Neural cell (in vitro differentiated cells): Measurements from ENCODE around the gene PRKRIP1. TPM values are rescaled to one million over a fixed set of nuclear protein-coding genes. Genes with fewer than 3 reads are reported as not detected.

ENCODE experiments used
- H2AFZ ChIP-seq: fragments of 200-600, 300-800 bp; sonication (generic), shearing (Covaris generic); 2 replicates; pipeline ENCODE4 v1.6.0; 2014; ENCODE audit warnings: low read depth, mild to moderate bottlenecking, antibody characterized with exemption, low read length, moderate library complexity
- H3F3A ChIP-seq: fragments of 200-600 bp; shearing (Covaris generic); 2 replicates; pipeline ENCODE4 v1.6.1; 2016; ENCODE audit warnings: mild to moderate bottlenecking, moderate library complexity, mixed read lengths, antibody characterized with exemption, low read length; ENCODE audit not compliant: insufficient read depth, poor library complexity, severe bottlenecking
- H3K27ac ChIP-seq: fragments of 200-600, 300-800 bp; sonication (generic), shearing (Covaris generic); 2 replicates; pipeline ENCODE4 v1.5.1; 2014; ENCODE audit warnings: mild to moderate bottlenecking, low read length, moderate library complexity
- H3K27me3 ChIP-seq: fragments of 300-800, 200-600 bp; sonication (generic), shearing (Covaris generic); 2 replicates; pipeline ENCODE4 v1.6.0; 2014; ENCODE audit warnings: mild to moderate bottlenecking, low read depth, low read length, moderate library complexity; ENCODE audit not compliant: insufficient read depth
- H3K36me3 ChIP-seq: fragments of 300-800, 200-600 bp; sonication (generic), shearing (Covaris generic); 2 replicates; pipeline ENCODE4 v1.5.1; 2014; ENCODE audit warnings: mild to moderate bottlenecking, antibody characterized with exemption, low read length, moderate library complexity; ENCODE audit not compliant: insufficient read depth
- H3K4me2 ChIP-seq: fragments of 300-800, 200-600 bp; sonication (generic), shearing (Covaris generic); 2 replicates; pipeline ENCODE4 v1.6.0; 2014; ENCODE audit warnings: mild to moderate bottlenecking, low read length
- H3K4me3 ChIP-seq: fragments of 300-800, 200-600 bp; sonication (generic), shearing (Covaris generic); 2 replicates; pipeline ENCODE4 v1.5.1; 2014; ENCODE audit warnings: mild to moderate bottlenecking, low read length, moderate library complexity
- H3K79me2 ChIP-seq: fragments of 200-600 bp; shearing (Covaris generic); replicated peaks from 2 replicates; pipeline ENCODE4 v1.6.0; 2014; ENCODE audit warnings: mild to moderate bottlenecking, low read length, moderate library complexity; ENCODE audit not compliant: insufficient read depth
- H3K9ac ChIP-seq: fragments of 300-800, 200-600 bp; sonication (generic), shearing (Covaris generic); 2 replicates; pipeline ENCODE4 v1.6.1; 2016; ENCODE audit warnings: mild to moderate bottlenecking, low read length, mixed read lengths
- H3K9me2 ChIP-seq: fragments of 200-600 bp; shearing (Covaris generic); 2 replicates; pipeline ENCODE4 v1.6.1; 2016; ENCODE audit warnings: mild to moderate bottlenecking, low read length, mixed read lengths; ENCODE audit not compliant: insufficient read depth
- H3K9me3 ChIP-seq: fragments of 200-600, 300-800 bp; sonication (generic), shearing (Covaris generic); 2 replicates; pipeline ENCODE4 v1.6.1; 2016; ENCODE audit warnings: mild to moderate bottlenecking, mixed run types, low read length, moderate library complexity, mixed read lengths
- H4K20me1 ChIP-seq: fragments of 200-600 bp; shearing (Covaris generic); 2 replicates; pipeline ENCODE4 v1.6.1; 2016; ENCODE audit warnings: mild to moderate bottlenecking, mixed run types; ENCODE audit not compliant: insufficient read depth
- CTCF ChIP-seq: fragments of 450-650 bp; IDR thresholded peaks from 2 replicates; pipeline ENCODE4 v1.5.1; 2014; ENCODE audit warnings: antibody characterized with exemption, mild to moderate bottlenecking, moderate library complexity; ENCODE audit not compliant: poor library complexity, severe bottlenecking
- EP300 ChIP-seq: fragments of 450-650 bp; conservative IDR thresholded peaks from 2 replicates; pipeline ENCODE4 v1.6.1; 2014; ENCODE audit warnings: antibody characterized with exemption, mild to moderate bottlenecking, moderate library complexity; ENCODE audit not compliant: poor library complexity, severe bottlenecking
- EZH2 ChIP-seq: fragments of 200-600, 300-800 bp; shearing (Covaris generic), sonication (generic); IDR thresholded peaks from 2 replicates; pipeline ENCODE4 v1.6.1; 2014; ENCODE audit warnings: antibody characterized with exemption, low read length, borderline replicate concordance, mild to moderate bottlenecking; ENCODE audit not compliant: insufficient read depth, poor library complexity, severe bottlenecking
- MXI1 ChIP-seq: fragments of 450-650 bp; conservative IDR thresholded peaks from 2 replicates; pipeline ENCODE4 v1.6.1; 2014; ENCODE audit warnings: antibody characterized with exemption, mild to moderate bottlenecking; ENCODE audit not compliant: poor library complexity, severe bottlenecking
- POLR2AphosphoS5 ChIP-seq: IDR thresholded peaks from 2 replicates; pipeline ENCODE4 v1.6.1; 2012
- RAD21 ChIP-seq: fragments of 450-650 bp; conservative IDR thresholded peaks from 2 replicates; pipeline ENCODE4 v1.6.1; 2014; ENCODE audit warnings: antibody characterized with exemption, mild to moderate bottlenecking, moderate library complexity
- REST ChIP-seq: IDR thresholded peaks from 2 replicates; pipeline ENCODE4 v1.6.1; 2012; ENCODE audit warnings: borderline replicate concordance
- SMC3 ChIP-seq: fragments of 450-650 bp; conservative IDR thresholded peaks from 2 replicates; pipeline ENCODE4 v1.6.1; 2014; ENCODE audit warnings: antibody characterized with exemption, mild to moderate bottlenecking, moderate library complexity; ENCODE audit not compliant: poor library complexity
- TAF1 ChIP-seq: IDR thresholded peaks from 2 replicates; pipeline ENCODE4 v1.6.1; 2012; ENCODE audit warnings: low read depth
- polyA plus RNA-seq: library from polyadenylated mRNA; depleted of rRNA; stranded (reverse); fragments of >200 nt; gene quantifications from 2 replicates; pipeline ENCODE4 v1.2.3, GENCODE V29; 2014

The PRKRIP1 gene
- polyA plus RNA-seq, 1 donor from 2014 or later: 113 TPM

GRCh38 chr7:102449136-102449535, 53.0 kb downstream of the PRKRIP1 start:
- H2AFZ ChIP-seq: no peak overlapping the region
- H3K9me3 ChIP-seq: no peaks in the 10 kb centered on the region
- H3K4me3 ChIP-seq: no peak overlapping the region
- H3K36me3 ChIP-seq: no peaks in the 10 kb centered on the region
- no peaks in the 10 kb centered on the region for H3K79me2 ChIP-seq
- no peaks in the 10 kb centered on the region for H3K27me3 ChIP-seq
- no peaks in the 10 kb centered on the region for H4K20me1 ChIP-seq
- H3K4me2 ChIP-seq: no peak overlapping the region
- TF ChIP-seq RAD21: no peak
- TF ChIP-seq EZH2: no peak
- no peak for TF ChIP-seq MXI1
- no peak for TF ChIP-seq TAF1
- TF ChIP-seq REST: no peak
- TF ChIP-seq EP300: no peak
- TF ChIP-seq SMC3: no peak
- TF ChIP-seq POLR2AphosphoS5: no peak
- TF ChIP-seq CTCF: no peak
- H3K27ac ChIP-seq: no peak overlapping the region
- no peak overlapping the region for H3K9ac ChIP-seq
- H3K9me2 ChIP-seq: no peaks in the 10 kb centered on the region
- H3F3A ChIP-seq: no peaks in the 10 kb centered on the region

GRCh38 chr7:102450242-102450641, 54.1 kb downstream of the PRKRIP1 start:
- TF ChIP-seq POLR2AphosphoS5 (no peak), SMC3 (no peak), REST (no peak), TAF1 (no peak), MXI1 (no peak), CTCF (no peak), RAD21 (no peak), EZH2 (no peak), EP300 (no peak)
- Histone ChIP-seq H4K20me1 (no peaks in the 10 kb centered on the region), H3K9me2 (no peaks in the 10 kb centered on the region), H2AFZ (no peak overlapping the region), H3K9me3 (no peaks in the 10 kb centered on the region), H3K4me2 (no peak overlapping the region), H3K36me3 (no peaks in the 10 kb centered on the region), H3K4me3 (no peak overlapping the region), H3F3A (no peaks in the 10 kb centered on the region), H3K27ac (no peak overlapping the region), H3K27me3 (no peaks in the 10 kb centered on the region), H3K9ac (no peak overlapping the region), H3K79me2 (no peaks in the 10 kb centered on the region)
